HG03280 (cell line): Measurements from ENCODE around the gene MAP3K20.
"Not testable (repeated sequence)": the region's sequence is repeated elsewhere in the genome, so short reads cannot be mapped to it uniquely, and the experiment has no call there.

Experiments used
- ATAC-seq: cut with Tn5 transposase; IDR thresholded peaks from one replicate; pipeline ENCODE4 v1.9.1; 2021; ENCODE audit warnings: mild to moderate bottlenecking, moderate library complexity; ENCODE audit not compliant: unreplicated experiment

Gene MAP3K20

DNA sequence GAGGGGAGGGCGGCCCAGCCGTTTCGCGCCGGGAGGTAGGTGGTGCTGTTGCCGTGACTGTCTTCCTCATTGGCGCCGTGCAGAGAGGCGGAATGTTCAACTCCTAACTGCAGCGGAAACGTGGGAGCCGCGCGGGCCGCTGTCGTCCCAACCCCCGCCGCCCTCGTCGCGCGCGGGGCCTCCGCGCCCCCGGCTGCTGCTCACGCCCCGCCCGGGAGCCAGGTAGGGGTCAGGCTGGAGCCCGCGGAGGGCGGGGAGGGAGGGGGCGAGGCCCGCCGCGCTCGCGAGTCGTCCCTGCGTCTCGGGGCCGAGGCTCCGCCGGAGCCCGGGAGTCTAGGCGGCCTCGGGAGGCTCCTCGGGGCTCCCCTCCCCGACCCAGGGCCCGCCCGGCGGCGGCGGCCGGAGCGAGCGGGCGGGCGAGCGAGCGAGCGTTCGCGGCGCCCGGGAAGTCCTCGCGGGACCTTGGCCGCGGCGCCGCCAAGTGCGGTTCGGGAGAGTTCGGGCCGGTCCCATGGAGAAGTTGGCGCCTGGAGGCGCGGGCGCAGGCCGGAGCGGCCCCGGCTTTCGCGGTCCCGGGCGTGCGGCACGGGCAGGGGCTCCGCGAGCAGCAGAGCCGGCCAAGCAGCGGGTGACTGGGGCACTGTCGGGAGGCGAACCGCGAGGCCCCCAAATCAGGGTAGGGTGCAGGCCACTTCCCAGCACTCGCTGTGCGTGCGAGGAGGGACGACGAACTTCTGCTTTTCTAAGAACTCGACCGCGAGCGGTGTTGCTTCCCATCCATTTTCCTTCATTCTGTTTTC lies at the start of gene MAP3K20:
MAP3K20 (plus strand) TSS at position 66 of the 800 bp plus-strand sequence. CDS start 15,186 bp downstream, outside the sequence.
- ATAC-seq: peak; percentile 56

DNA sequence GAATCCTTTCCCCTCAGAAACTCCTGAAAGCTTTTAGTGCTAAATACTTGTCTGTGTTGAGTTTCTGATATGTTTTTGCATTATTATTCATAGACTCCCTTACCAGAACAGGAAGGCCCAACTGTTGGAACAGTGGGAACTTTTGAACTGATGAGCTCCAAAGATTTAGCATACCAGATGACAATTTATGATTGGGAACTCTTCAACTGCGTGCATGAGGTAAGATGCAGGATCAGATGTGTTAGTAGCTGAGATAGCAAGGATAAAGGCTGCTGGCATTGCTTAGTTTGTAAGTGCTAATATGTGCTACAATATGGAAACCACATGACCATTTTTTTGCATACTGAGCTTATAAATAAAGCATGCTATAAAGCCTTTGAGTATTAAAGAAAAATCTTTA lies 49.2 kb upstream of the MAP3K20 start:
- ATAC-seq: no peak

DNA sequence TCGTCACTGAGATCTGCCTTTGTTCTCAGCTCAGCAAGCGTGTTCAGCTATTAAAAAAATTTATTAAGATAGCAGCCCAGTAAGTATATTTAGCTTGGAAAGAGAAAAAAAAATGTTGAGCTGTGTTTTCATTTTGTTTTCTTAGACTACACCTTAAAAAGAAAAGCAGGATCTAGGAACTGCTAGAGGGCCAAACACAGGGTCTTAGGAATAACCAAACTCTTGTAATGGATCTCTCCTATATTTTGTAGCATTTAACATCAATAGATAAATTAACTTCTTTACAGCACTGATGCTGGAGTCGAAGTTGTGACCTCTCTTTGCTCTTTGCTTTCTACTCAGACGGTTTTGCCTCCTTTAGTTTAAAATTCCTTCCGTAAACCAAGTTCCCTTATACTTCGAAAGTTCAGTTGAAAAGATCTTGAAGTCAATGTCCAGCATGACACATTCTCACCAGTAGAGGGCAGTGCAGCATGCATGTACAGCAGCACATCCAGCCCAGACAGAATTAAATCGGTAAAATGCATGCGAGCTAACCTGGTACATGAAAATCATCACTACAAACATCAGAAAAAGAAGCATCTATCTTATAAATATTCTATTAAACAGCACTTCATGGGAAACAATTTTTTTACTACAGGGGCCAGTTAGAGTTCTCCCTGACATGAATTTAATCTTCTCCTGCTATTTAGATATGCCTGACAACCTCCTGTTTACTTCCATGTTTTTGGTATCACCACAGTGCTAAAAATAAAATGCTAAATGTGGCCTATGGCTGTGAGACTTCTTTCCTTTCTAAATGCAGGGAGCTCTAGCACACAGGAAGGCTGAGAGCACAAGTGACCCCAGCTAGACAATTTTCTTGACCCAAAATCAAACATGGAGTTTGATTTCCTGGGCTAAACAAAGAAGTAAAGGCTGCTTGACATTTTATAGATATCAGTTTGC lies 48.2 kb upstream of the MAP3K20 start:
- ATAC-seq: peak; percentile 54

DNA sequence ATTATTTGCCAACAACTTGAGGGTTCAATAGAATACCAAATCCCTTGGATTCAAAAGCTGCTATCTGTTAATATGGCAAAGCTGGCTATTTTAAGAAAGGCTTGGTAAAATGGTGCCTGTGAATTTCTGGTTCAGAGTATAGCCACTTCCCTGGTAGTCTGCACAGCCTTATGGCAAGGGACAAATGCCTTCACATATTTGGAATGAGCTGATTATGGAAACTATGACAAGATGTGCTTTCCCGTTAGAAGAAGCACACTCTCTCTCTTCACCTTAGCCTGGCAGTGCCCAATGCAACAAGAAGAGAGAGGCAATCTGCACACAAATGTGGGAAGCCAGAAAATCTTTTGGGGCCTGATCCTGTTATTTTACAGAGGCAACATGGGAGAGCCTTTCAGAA lies 47.5 kb upstream of the MAP3K20 start:
- no peak for ATAC-seq

DNA sequence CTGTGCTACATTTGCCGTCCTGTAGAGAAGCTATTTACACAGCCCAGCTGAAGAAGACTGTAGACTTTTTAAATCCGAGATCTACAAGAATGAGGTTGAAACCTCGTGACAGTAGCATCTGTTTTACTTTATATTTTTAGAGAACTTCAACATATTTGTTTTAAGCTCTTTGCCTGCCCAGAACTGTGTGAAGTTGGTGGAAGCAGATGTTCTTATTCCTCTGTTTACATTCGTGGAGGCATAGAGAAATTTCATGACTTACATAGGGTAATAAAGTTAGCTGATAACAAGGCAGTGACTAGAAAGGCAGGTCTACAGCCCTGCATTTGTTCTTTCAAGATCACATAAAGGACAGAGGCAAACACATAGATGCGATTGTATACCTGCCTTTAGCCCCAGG lies 47.0 kb upstream of the MAP3K20 start:
- no peak for ATAC-seq

DNA sequence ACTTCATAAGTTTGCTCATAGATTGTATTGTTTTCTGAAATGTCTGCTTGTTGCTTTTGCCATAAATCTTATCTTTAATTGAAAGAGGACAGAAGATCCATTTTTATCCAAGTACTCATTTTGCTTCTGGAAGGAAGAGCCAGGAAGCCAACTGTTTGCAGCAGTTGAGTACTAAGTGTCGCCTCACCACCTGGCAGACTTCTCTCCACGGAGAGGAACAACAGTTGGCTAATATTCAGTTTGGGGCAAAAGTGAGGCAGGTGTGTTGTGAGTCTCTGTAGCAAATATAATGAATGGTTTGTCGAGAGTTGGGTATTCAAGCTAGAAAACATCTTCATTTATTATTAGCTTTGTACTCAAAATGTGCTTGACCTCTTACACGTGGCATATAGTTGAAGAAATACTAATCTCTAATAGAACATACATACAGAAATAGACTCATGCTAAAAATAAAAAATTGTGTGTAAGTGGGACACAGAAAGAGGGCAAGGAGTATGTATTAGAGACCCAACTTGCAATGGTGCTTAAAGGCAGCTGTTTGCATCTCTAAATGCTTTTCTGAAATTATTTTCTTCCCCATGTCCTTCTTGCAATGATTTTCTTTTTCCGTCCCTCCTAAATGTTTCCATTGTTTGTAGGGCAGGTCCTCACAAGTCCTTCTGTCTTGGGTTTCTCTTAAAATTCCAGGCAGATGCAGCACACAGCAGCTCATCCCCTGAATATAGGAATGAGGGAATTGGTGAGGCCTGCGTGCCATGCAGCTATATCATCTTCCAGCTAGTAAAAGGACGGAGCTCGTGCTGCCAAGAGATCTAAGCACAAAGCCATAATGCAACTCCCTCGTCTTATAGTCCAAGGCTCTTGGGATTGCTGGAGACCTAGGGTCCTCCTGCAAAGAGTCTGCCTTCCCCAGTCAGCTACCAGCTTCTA lies 44.8 kb upstream of the MAP3K20 start:
- no peak for ATAC-seq

DNA sequence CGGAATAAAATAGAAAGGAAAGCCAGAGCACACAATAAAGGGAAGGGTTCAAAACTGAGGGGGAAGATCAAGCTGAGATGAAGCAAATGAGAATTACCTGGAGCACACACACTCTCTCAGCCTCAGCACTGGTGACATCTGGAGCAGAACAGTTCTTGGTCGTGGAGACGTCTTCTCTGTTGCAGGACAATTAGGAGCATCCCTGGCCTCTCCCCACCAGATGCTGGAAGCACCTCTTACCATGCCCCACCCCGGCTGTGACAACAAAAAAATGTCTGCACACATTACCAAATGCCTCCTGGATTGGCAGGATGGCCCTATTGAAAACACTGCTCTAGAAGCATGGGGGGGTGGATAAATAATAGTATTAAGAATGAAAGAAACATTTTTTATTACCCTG lies 43.6 kb upstream of the MAP3K20 start:
- ATAC-seq: no peak

DNA sequence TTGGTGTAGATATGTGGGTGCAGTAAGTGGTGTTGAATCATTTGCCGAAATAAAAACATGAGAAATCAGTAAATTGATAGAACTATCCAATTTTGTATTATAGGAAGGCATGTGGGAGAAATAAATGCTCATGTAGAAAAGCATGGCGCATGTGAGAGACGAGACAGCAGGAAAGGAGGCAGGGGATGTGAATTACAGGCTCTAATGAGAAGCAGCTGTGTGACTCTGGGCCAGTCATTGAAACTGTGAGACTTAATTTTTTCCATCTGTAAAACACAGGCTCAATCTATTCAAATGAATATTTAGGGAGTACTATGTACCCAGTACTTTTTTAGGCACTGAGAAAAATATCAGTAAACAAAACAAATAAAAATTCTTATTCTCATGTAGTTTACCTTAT lies 42.6 kb upstream of the MAP3K20 start:
- no peak for ATAC-seq

DNA sequence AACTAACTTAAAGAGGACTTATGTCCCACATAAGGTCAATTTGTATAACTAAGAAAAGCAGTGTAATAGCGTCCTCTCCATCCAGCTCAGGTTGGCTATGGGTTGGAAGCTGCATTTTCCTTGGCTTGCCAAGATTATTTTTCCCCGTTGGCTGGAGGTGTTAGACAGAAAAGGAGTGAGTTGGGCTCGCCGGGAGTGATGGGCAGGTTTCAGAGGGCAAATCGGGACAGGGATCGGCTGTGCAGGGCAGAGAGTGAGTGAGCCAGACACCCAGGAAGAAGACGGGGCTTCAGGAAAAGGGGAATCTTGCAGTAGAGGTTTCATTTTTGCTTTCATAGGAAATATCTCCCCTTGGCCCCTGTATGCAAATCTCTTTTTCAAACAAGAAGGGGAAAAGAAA lies 41.5 kb upstream of the MAP3K20 start:
- ATAC-seq: no peak

DNA sequence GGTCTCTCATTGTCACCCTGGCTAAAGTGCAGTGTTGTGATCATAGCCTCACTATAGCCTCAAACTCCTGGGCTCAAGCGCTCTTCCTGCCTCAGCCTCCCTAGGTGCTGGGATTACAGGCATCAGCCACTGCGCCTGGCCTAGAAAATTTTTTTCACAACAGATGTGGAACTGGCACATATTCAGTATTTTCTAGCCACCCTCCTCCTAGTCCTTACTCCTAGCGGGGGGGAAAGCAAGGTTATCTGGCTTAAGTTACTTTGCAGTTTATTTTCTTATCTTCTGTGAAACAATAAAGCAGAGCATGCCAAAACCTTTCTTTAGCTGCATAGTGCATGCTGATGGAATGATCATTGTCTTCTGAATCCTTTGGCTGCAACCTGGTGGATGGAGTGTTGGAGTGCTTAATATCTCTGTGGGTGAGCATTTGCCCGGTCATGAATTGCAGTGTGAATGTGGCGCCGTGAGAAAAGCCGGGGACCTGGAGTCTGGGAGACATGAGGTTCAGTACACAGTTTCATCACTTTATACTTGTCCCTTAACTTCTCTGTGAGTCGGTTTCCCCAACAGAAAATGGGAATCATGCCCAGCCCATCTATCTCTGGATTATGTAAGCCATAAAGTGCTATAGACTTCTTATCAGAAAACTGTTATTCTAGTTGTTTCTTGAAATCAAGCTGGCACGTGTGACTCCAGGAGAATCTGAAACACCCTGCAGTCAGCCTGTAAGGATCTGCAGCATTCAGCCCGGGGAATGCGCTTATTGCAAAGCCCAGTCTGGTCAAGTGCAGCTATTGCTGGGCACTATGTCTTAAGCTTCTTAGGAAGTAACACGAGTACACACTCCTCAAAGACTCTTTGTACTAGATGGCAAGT lies 38.2 kb upstream of the MAP3K20 start:
- ATAC-seq: no peak

DNA sequence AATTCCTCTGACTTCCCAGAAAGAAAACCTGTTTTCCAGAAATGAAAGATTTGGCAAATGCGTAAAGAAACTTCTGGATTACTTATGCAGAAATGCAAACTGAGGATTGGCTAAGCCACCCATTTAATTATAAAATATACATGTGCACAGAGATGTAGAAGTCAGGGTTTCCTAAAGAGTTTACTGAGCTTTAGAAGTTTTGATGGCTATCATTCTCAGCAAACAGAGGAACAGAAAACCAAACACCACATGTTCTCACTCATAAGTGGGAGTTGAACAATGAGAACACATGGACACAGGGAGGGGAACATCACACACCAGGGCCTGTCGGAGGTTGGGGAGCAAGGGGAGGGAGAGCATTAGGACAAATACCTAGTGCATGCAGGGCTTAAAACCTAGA lies 37.4 kb upstream of the MAP3K20 start:
- ATAC-seq: not testable (repeated sequence)

DNA sequence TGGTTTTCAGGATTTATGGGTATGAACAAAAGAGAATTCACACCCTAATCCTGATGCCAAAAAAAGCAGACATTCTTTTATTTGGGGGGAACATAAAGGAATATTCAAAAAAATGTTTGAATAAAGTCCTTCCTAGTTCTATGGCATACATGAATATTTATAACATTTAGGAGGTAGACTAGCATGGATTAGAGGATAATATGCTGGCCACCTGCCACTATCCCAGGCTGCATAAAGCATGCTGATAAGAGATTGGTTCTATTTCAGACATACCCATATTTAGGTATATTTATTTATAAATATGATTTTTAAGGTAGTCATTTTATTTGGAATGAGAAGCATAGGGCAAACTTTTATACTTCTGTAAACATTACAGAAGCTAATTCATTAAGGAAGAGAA lies 34.9 kb upstream of the MAP3K20 start:
- ATAC-seq: no peak

DNA sequence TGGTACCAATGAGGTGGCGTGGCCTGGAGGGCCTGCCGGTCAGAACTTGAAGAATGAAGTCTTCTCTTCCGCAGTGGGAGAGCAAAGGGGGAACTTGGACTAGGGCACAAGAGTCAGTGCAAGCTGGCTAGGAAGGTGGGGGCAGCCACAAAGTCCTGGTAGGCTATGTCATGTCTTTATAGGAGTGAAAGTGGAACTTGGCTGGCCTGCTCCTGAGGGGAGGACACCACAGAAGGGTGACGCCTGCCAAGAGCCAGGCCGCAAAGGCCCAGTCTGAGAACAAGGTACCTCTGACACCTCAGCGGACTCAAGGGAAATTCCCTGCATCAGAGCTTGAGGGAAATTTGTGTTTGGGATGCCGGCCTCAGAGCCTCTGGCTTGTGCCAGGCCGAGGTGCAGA lies 32.2 kb upstream of the MAP3K20 start:
- ATAC-seq: no peak

DNA sequence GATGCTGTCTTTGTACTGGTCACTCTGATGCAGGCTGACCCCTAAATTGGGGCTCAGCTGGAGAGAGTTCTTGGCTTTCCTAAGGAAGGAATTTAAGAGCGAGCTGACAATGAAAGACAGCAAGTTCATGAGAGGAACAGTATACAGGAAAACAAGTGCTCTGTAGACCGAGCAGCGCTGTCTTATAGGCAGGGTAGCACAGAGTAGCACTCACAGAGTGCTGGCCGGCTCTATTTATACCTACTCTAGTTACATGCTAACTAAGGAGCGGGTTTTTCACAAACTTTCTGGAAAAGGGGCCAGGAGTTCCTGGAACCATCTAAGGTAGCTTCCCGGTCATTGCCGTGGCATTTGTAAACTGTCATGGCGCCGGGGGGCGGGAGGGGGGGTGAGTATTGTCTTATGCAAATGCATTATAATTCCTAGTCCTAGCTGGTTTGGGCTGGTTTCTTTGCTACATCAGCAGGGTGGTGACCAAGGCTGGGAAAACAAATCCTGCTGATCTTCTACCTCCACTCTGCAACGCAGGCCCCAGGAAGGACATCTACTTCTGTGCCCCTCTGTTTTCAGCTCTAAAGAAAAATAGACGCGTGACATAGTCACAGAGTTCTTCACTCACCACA lies 31.6 kb upstream of the MAP3K20 start:
- no peak for ATAC-seq

DNA sequence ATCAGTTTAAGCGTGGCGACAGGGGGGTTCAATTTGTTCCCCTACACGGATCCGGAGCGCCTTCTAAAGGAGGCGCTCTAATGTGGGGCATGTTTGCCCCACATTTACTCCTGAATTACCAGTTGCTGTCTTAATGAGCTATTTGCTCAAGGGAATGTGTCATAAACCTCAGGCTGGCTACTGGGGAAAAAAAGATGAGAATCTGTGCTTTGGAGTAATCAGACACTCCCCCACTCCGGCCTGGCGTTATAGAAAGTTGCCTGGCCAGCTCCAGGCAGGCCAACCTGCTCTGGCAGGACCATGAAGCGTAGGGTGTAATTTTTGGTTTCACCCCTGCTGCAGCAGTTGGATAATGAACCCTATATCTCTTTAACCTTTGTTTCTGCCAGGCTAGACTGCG lies 31.0 kb upstream of the MAP3K20 start:
- no peak for ATAC-seq

DNA sequence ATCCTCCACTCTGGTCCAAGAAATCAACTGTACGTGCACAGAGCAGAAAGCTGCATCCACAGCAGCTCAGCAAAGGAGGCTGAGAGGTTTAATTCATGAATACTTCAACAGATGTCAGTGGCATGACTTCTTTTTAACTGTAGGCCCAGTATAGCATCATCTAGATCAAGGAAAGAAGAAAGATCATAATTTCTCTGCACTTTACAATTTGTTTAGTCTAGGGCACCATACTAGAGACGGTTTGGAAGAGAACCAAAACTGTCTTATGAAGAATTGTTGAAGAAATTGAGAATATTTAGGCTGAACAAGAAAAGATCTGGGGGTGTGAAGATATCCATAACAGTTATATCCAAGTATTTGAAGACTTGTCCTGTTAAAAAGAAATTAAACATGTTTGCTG lies 30.5 kb upstream of the MAP3K20 start:
- ATAC-seq: no peak

DNA sequence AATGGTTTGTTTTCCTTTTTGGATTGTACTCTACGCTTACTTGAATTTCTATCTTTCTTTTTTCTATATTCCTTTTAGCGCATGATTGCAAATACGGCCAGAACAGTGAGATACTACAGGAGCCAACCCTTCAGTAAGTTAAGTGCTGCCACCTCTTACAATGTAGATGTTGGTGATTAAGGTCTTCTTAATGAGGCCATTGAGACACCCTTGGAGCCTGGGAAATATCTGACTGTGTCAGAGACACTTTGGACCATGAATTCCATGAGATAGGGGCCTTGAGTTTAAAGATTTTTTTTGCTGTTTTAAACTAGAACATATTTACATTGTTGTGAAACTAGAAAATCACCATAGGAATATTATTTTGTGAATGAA lies 27.1 kb upstream of the MAP3K20 start:
- no peak for ATAC-seq

DNA sequence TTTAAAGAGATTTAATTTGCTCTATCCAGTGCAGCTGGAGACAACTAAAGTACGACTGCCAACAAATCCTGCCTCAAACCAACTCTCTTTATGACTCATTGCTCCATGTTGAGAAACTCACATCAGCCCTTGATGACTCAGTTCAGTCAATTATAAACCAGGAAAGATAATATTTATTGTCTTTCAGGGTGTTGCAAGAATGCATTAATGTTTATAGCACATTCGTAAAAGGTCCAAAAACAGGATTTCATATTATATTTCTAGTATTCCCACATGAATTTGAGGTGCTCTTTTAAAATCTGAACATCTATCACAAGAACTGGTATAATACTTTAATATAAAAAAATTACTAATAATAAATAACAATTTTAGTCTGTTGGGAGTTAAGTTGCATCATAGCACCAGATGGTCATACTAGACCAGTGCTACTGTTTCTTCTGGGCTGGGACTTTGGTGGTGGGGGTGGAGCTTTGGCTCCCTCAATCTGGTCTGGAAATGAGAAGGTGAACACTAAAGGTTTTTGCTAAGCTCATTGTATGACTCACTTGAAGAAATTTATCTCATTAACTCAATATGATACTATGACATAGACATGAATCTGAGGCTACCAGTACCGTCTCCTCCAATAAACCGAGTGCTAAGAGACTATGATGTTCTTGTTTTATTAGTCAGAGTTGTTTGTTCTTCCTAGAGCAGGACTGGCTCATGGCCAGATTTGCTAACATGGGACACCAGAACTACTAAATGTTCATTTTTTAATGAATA lies 26.6 kb upstream of the MAP3K20 start:
- ATAC-seq: peak; percentile 56

DNA sequence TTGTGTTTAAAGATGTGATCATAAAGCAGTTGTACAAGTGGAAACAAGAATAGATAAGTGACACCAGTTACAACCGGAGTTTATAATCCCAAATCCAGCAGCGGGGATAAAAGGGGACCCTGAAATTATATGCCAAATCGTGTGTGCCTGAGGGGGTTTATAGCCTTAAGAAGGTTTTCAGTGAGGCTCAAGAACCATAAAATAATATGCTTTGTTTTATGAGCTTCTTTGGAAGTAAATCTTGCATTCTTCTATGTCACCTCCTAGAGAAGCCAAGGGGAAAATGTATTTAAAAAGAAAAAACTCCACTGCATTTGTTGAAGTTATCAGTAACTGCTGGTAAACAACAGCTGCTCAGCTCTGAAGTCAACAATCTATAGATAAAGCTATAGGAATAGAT lies 25.8 kb upstream of the MAP3K20 start:
- no peak for ATAC-seq
